HT1080 (cell line): ENCODE results near the gene STOML2. TPM values are rescaled to one million over a fixed set of nuclear protein-coding genes. Genes with fewer than 3 reads are reported as not detected.
"Not testable (repeated sequence)": the region's sequence is repeated elsewhere in the genome, so short reads cannot be mapped to it uniquely, and the experiment has no call there.

Experiments used
- DNase-seq: peaks from one replicate; pipeline ENCODE4 v3.0.0-alpha.2; 2015; ENCODE audit warnings: low read depth
- polyA plus RNA-seq, 2 experiments: library from polyadenylated mRNA; depleted of rRNA; stranded (reverse); fragments of >200 nt; gene quantifications; 2 replicates each; pipeline ENCODE4 v1.2.3, GENCODE V29; 2015
- total RNA-seq: library from RNA; depleted of rRNA; stranded (reverse); fragments of >200 nt; shearing (Covaris generic); gene quantifications from 2 replicates; pipeline ENCODE4 v1.2.3, GENCODE V29; 2014; rRNA removed

The STOML2 gene, protein sequence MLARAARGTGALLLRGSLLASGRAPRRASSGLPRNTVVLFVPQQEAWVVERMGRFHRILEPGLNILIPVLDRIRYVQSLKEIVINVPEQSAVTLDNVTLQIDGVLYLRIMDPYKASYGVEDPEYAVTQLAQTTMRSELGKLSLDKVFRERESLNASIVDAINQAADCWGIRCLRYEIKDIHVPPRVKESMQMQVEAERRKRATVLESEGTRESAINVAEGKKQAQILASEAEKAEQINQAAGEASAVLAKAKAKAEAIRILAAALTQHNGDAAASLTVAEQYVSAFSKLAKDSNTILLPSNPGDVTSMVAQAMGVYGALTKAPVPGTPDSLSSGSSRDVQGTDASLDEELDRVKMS
- total RNA-seq = 286 and 296 TPM in 2 replicates
- 237 and 268 TPM in 2 replicates for polyA plus RNA-seq (2015; cell fraction: cytosol; rRNA removed)
- 125 and 128 TPM in 2 replicates for polyA plus RNA-seq (2015; cell fraction: nucleus; rRNA removed)

DNA sequence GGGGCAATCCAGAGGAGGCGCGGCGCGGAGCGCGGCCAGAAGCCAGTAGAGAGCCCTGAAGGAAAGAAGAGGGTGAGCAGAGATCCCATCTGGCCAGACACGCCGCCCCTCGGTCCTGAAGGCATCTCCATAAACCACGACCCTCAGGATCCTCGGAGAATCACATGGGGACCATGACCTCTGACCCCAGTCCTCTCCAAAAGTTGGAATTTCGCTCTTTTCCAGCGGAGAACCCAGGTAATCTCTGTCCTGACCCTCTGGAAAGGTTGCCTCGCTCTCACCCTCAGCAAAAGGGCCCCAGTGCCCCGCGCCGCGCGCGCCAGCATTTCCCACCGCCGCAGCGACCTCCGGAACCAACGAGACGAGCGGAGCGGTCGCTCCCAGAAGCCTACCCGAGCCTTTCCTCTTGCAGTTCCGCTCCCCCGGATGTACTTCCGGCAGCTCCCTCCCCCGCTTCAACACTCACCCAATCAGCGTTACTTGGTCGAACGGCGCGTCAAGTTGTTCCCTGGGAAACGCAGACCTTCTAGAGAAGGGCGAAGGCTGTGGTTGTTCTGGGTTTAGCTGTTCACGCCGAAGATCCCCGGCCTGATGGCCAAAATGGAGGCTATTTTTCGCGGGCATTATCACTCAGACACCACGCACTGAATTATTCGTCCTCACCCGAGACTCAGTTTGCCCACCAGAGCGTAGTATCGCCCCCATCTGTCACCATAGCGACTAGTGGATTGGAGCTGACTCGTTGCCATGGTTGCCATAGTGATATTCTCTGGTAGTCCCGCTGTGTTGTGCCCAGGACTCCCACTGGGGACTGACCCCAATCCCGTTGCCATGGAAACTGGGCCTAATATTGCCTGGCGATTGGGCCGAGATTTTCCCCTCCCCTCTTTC, at the start of gene STOML2:
STOML2 (minus strand) TSS at position 363 of the 891 bp plus-strand sequence; CDS start at position 326, 37 bp downstream.
- peak; percentile 95 for DNase-seq

DNA sequence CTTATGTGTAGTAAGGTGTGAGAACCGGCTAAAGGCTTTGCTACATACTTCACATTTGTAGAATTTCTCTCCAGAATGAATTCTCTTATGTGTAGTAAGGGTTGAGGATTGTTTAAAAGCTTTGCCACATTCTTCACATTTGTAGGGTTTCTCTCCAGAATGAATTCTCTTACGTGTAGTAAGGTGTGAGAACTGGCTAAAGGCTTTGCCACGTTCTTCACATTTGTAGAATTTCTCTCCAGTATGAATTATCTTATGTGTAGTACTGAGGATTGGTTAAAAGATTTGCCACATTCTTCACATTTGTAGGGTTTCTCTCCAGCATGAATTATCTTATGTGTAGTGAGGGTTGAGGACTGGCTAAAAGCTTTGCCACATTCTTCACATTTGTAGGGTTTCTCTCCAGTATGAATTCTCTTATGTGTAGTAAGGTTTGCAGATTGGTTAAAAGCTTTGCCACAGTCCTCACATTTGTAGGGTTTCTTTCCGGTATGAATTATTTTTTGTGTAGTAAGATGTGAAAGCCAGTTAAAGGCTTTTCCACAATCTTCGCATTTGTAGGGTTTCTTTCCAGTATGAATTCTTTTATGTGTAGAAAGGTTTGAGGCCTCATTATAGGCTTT, 45.1 kb upstream of the STOML2 start:
- DNase-seq = not testable (repeated sequence)

DNA sequence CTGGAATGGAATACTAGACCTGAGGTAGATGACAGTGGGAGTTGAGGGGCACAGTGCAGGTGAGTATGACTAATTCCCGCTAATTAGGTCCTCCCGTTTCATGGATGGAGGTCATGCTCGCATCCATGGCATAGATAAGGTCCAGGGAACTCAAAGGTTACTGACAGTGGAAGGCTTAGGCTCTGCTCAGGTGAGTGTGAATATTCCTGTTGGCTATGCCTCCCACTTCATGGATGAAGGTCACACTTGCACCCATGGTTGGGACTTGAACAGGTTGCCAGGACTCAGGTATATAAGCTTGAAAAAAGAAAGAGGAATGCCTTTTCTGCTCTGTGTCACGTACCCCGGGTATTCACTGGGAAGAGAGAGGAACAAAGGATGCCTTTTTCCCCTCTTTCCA, 39.1 kb upstream of the STOML2 start:
- DNase-seq = no peak

DNA sequence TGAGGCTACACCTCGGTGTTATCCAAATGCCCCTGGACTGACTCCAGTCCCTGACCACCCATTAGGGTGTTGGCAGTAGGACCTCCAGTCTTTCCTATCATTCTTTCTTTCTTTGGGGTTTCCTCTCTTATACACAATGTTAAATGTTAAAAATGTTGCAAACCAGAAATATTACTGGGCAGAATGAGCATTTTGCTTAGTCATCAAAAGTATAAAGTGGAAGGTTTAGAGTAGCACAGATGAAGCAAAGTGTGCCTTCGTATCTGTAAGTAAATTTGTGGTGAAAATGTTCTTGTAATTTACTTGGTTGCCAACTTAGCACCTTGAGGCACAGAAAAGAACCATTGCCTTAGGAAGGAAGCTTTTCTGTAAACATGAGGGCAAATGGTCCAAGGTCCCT, 37.2 kb upstream of the STOML2 start:
- DNase-seq = no peak

DNA sequence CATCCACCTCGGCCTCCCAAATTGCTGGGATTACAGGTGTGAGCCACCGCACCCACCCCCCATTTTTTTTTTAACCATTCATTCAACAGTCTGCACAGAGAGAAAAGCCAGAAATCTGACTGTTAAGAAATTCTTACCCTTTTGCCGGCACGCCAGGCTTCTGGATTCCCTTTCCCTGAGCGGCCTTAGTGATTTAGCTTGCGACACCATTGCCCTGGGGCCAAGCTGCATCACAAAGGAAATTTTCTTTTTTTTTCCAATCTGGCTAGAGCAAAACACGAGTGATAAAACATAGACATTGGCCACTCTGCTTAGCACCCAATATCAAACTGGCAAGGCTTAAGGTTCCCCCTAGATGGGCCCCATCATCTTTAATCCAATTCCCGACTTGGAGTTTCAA, 33.9 kb upstream of the STOML2 start:
- DNase-seq = no peak

DNA sequence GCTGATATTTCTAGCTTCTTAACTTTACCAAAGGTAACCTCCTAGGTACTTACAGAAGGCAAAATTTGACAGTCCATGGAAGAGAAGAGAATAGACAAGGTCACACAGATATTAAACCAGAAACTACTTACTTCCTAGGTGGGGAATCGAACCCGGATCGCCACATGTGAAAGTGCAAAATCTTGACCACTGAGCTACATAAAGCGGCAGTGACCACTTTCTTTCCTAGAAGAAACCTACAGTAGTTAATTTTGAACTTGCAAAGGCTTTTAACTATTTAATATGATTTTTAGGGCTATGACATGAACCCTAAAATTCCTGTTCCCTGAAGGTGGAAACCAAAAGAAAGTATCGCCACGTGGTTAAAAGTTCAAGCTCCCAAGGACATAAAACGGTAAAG, 33.1 kb upstream of the STOML2 start:
- no peak for DNase-seq

DNA sequence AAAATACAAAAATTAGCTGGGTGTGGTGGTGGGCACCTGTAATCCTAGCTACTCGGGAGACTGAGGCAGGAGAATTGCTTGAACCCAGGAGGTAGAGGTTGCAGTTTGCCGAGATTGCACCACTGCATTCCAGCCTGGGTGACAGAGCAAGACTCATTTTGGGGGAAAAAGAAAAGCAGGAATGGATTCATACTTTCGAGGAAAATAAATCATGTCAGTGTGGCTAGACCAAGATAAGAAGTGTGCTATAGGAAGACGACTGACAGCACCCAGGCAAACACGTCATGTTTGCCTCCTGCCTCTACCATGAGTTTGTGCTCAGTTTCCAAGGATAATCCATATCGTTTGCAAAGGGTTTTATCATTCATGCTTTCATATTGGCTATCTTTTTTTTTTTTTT, 32.0 kb upstream of the STOML2 start:
- no peak for DNase-seq

DNA sequence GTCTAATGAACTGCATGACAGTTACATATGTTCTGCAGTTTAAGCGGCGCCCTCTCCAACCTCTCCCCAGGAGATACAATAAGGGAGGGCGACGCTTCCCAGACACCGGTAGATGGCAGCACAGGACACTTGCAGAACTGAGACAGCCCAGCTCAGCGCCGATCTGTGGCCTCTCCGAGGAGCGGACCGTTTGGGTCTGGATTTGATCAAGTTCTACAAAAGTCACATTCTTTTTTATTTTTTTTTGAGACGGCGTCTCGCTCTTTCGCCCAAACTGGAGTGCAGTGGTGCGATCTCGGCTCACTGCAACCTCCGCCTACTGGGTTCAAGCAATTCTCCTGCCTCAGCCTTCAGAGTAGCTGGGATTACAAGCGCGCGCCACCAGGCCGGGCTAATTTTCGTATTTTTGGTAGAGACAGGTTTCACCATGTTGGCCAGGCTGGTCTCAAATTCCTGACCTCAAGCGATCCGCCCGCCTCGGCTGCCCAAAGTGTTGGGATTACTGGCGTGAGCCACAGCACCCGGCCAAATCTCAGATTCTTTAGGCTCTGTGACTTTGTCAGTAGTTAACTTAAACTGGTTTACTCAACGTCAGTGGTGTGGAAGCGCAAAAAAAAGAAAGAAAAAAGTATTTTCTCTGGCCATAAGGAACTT, 14.1 kb upstream of the STOML2 start:
- DNase-seq = peak; percentile 82

DNA sequence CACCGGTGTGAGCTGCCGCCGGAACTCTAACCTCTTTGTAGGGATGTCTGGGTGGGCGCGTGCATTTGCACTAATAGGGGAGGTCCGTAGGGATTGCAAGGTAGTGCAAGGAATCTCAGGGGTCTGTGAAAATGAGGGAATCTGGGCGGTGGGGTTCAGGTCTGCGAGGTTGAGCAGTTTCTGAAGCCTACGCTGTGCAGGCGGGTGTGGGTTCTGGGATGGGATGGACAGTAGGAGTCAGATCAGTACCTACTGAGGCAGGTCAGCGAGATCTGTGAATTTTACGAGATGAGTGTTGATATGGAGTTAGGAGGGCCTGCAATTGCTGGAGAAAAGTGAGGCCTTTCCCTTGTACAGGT, 13.6 kb upstream of the STOML2 start:
- DNase-seq = no peak

DNA sequence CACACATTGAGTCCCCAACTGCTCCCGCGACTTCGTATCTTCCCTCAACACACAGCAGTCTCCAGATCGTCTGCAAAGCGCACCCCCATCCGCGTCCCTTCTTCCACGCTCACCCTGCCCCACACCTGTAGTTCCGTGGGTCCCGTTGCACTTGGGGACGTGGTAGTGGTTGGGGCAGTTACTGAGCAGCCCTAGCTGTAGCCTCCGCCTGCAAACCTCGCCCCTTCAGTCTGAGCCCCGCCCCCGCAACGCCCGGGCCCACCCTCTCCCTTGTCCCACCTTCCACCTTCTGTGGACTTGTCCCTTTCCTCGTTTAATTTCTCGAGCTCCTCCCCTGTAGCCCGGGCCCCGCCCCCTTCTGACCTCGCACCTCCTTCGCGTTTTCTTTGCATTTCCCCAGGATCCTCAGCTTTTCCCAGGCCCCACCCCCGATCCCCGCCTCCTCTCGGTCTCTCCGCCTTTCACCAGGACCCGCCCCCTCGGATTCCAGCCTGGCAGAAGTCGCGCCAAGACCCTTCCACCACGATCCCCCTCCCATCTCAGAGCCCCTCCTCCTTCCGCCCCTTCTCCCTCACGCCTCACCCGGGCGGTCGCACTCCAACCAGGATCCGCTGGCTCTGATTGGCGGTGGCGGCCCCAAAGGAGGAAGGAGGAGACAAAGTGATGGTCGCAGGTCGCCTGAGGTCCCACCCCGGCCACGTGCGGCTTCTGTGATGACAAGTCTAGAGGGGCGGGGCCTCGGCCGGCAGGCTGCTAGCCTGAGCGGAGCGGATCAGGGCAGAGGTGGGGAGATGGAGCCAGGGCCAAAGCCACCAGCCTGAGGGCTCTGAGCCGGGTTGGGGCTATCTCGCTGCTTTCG, 13.0 kb upstream of the STOML2 start, which contains the start of gene ATOSB:
ATOSB (minus strand) TSS at position 183 of the 859 bp plus-strand sequence. CDS start 7,588 bp downstream, outside the sequence.
- peak; percentile 96 for DNase-seq

DNA sequence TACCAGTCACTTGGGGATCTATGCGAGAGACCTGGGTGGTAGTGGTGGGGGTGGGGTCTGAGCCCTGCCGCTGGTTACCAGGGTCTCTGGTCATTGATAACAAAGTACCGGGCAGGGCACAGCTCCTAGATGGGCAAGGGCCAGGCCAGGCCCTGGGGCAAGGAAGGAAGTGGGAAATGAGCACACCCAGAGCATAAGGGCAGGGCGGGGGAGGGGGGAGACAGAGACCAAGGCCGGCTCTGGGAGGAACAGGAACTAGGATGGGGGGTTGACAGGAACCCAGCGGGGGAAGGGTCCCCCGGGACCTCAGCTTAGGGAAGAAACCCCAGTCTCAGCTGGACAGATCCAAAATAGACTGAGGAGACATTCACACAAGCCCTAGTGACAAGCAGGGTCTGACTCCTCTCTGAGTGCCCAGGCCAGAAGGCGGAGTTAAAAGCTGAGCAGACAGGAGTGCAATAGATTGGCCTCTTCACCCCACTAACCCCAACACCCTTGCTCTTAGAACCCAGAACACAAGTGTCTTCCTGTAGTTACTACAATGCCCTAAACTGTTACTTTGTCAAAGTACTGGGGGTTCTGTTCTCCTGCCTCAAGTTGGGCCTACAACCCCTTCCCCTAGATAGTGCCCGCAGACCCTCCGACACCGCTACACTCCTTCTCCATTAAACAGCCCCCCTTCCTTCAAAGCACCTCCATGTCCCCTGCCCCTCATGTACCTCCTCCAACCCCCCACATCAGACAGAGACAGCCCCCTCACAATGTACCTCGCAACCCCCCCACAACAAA, 12.1 kb upstream of the STOML2 start:
- DNase-seq = peak; percentile 56

DNA sequence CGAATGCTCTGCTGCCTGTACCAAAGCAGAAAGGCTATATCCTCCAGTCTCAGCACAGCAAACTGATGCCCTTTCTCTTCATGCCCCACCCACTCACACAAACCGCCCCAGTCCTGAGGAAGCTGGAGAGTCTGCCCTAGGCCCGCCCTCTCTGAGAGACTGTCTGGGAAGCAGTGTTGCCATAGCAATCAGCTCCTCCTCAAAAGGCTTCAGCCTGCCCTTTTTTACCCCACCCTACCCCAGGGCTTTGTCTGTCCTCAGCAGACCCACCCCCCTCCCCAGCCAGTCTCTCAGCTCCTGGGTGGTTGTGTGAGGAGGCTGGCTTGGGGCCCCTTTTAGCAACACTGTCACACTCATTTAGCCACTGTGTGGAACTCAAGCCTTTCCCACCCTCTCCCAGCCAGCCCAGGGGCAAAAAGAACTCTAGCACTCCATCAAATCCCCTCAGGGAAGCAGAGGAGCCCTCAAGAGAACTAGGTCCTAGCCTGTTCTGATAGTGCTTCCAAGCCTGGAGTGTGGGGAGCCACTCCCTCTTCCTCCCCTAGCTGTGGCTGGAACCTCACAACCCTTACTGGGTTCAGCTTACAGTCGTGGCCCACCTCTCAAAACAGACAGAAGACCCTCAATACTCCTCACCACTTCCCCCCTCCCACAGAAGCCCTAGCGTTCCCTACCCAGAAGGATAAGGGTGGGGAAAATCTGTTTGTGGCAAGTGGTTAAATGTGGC, 11.3 kb upstream of the STOML2 start:
- peak; percentile 93 for DNase-seq

DNA sequence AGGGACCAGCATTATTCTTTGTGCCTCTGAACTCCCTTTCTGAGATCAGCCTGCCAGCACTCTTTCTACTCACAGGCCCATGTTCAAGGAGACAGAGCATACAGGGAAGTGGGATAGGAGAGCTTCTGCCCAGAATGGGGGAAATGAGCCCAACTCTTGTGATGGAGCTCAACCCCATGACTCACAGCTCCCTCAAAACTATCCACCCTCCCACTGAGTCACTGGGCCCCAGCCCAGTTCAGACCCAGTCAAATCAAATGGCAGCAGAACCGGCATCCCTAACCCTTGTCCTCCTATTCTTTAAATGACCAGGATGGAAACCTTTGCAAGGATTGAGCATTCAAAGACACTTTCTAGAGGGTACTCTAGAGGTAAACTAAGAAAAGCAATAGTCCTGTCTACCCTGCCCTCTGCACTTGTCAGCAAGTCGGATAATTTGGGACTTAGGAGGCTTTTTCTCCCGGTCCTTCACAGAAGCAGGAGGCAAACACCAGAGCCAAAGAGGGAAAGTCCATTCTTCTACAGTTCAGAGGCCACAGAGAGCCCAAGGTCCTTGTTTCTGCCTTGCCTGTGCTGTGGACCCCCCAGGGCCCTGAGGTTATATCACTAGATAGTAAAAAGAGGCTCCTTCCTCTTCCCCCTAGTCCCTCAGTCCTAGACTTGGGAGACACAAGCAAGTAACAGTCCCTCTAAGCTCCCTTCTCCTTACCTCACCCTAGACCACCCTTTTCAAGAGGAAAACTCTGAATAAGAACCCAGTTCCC, 9.5 kb upstream of the STOML2 start:
- peak; percentile 66 for DNase-seq

DNA sequence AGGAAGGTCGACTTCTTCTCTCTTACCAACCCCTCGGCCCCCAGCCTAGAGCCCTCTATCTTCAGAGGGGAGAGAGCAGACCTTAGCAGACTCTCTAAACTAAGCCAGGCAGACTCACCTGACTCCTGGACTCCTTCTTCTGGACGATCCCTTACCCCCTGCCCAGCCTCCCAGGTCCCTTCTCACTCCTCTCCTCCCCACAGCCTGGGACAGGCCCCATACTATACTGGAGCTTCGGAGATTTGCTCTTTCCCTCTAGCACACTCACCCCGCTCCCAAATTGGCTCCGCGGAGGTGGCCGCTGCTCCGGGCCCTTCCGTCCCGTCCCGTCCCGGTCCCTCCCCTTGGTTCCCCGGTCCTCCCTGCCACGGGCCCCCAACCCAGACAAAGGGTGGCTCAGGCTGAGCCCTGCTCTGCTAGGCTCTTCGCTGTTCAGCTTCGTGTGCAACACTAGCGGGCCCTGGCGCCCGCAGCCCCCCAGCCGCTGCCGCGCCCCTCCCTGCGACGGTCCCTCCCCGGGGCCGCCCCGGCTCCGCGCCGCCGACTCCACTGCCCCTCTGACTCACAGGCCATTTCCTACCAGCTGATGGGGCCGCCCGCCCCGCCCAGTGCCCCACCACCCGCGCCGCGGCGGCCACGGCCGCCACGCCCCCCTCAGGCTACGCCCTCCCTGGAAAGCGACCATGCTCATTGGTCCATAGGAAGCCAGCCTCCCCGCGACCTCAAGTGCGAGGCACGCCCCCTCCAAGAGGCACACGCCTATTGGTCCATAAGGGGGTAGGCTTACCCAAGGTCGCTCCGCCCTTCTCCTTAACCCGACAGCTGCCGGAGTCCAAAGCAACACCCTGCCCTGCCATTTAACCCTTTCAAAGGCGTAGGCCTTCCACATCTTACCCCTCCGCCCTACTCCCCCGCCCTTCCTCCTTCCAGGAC, 8.3 kb upstream of the STOML2 start:
- peak; percentile 95 for DNase-seq

DNA sequence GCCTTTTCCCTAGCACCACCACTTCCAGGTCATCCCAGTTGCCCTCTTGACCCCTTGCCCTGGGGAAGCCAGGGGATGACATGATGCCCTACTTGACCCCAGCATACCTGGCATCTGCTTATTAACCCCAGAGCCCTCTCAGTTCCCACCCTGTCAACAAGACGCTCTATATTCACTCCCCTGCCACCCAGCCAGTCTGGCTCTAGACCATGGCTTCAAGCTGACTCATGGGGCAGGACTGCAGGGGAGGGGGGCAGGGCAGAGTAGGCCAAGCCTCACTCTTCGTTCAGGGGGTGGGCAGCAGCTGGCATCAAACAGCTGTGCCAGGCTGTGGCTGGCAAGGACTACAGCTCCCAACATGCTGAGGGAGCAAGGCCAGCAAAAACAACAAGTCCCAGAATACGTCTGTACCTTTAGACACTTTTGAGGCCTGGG, 7.4 kb upstream of the STOML2 start:
- DNase-seq = peak; percentile 75

DNA sequence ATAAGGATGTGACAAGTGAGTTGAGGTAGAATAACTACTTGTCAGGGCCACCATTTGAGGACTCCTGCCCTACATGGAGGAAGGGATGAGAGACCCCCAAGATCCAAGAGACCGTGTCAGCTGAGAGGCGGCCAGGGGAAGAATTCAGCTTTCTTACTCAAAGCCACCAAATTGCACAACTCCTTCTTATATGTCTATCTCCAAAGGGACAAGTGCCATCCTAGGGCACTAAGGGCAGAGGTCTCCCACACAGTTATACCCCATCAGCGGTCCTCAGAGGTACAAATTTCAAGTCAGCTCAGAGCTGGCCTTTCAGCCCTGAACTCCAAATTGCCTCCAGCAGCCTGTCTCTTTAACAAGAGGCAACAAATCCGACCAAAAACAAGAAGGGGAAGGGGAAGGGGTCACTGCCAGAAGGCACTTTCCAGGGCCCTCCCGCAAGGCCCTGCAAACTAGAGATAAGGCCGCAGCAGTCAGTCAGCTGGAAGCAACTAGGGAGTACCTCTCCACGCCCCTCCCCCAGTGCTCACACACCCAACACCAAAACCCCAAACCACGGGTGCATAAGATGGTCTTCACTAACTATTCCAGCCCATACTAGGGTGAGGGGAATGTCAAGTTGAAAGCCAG, 6.1 kb upstream of the STOML2 start:
- DNase-seq = no peak
